Mesenchymal stem cell (in vitro differentiated cells and primary cell): ENCODE measurements around the gene RADIL.

Experiments used
- DNase-seq: peaks from one replicate; pipeline ENCODE4 v3.0.0-alpha.2; 2013
- H2AFZ ChIP-seq: one replicate; pipeline ENCODE4 v1.6.1; 2013; ENCODE audit warnings: low read depth, mild to moderate bottlenecking, control low read depth, inconsistent platforms, low read length, moderate library complexity
- H2AK5ac ChIP-seq: 2 replicates; pipeline ENCODE4 v1.6.1; 2013; ENCODE audit warnings: low read length, moderate library complexity, mild to moderate bottlenecking, inconsistent platforms; ENCODE audit not compliant: severe bottlenecking
- H2BK120ac ChIP-seq: one replicate; pipeline ENCODE4 v1.6.1; 2013; ENCODE audit warnings: low read depth, mild to moderate bottlenecking, inconsistent platforms, low read length, moderate library complexity
- H2BK12ac ChIP-seq, 2 experiments: one replicate each; pipeline ENCODE4 v1.6.1; 2013; ENCODE audit warnings: inconsistent platforms in 2 of 2, low read length in 2 of 2, mild to moderate bottlenecking in 2 of 2, moderate library complexity in 2 of 2, control low read depth in 1 of 2
- H2BK15ac ChIP-seq: one replicate; pipeline ENCODE4 v1.6.1; 2013; ENCODE audit warnings: mild to moderate bottlenecking, low read depth, inconsistent platforms; ENCODE audit not compliant: poor library complexity, severe bottlenecking
- H2BK5ac ChIP-seq: 2 replicates; pipeline ENCODE4 v1.6.1; 2013; ENCODE audit warnings: low read depth, mild to moderate bottlenecking, low read length, control low read depth, inconsistent platforms; ENCODE audit not compliant: poor library complexity, severe bottlenecking
- H3K14ac ChIP-seq, 2 experiments: one replicate each; pipeline ENCODE4 v1.6.1; 2013; ENCODE audit warnings: inconsistent platforms in 2 of 2, low read length in 2 of 2, control low read depth in 1 of 2, mild to moderate bottlenecking in 1 of 2, moderate library complexity in 1 of 2
- H3K18ac ChIP-seq, 2 experiments: one replicate each; pipeline ENCODE4 v1.6.1; 2013; ENCODE audit warnings: inconsistent platforms in 2 of 2, low read length in 2 of 2, control low read depth in 1 of 2, low read depth in 1 of 2, mild to moderate bottlenecking in 1 of 2
- H3K23ac ChIP-seq, 2 experiments: one replicate each; pipeline ENCODE4 v1.6.1; 2013; ENCODE audit warnings: inconsistent platforms in 2 of 2, low read length in 2 of 2, mild to moderate bottlenecking in 2 of 2, moderate library complexity in 2 of 2, control low read depth in 1 of 2
- H3K27ac ChIP-seq: 2 replicates; pipeline ENCODE4 v1.5.1; 2013; ENCODE audit warnings: mild to moderate bottlenecking, moderate library complexity, low read length, control low read depth, inconsistent platforms; ENCODE audit not compliant: poor library complexity, severe bottlenecking
- H3K27me3 ChIP-seq, 2 experiments: 2 replicates each; pipeline versions ENCODE4 v1.6.1 to v1.7.0; 2013; ENCODE audit warnings: low read length in 2 of 2, mild to moderate bottlenecking in 2 of 2, moderate library complexity in 2 of 2, control low read depth in 1 of 2, inconsistent platforms in 1 of 2; ENCODE audit not compliant: control insufficient read depth in 1 of 2, insufficient read depth in 1 of 2
- H3K36me3 ChIP-seq, 2 experiments: 2 replicates each; pipeline versions ENCODE4 v1.6.1 to v1.7.0; 2013; ENCODE audit warnings: low read length in 2 of 2, control low read depth in 1 of 2, inconsistent platforms in 1 of 2, low read depth in 1 of 2, mild to moderate bottlenecking in 1 of 2; ENCODE audit not compliant: insufficient read depth in 2 of 2, control insufficient read depth in 1 of 2
- H3K4ac ChIP-seq, 2 experiments: one replicate each; pipeline ENCODE4 v1.6.1; 2013; ENCODE audit warnings: inconsistent platforms in 2 of 2, low read length in 2 of 2, mild to moderate bottlenecking in 2 of 2, moderate library complexity in 2 of 2, control low read depth in 1 of 2, low read depth in 1 of 2
- H3K4me1 ChIP-seq: 2 replicates; pipeline ENCODE4 v1.6.1; 2013; ENCODE audit warnings: low read depth, low read length, control low read depth; ENCODE audit not compliant: control insufficient read depth, insufficient read depth
- H3K4me2 ChIP-seq: 2 replicates; pipeline ENCODE4 v1.6.1; 2013; ENCODE audit warnings: low read length, mild to moderate bottlenecking, inconsistent platforms; ENCODE audit not compliant: poor library complexity, severe bottlenecking
- H3K4me3 ChIP-seq, 2 experiments: 2 replicates each; pipeline versions ENCODE4 v1.5.1 to v1.7.0; 2013; ENCODE audit warnings: low read length in 2 of 2, mild to moderate bottlenecking in 2 of 2, control low read depth in 1 of 2, low read depth in 1 of 2; ENCODE audit not compliant: insufficient read depth in 1 of 2
- H3K79me1 ChIP-seq: replicated peaks from 2 replicates; pipeline ENCODE4 v1.6.1; 2013; ENCODE audit warnings: mild to moderate bottlenecking, control low read depth, low read length, inconsistent platforms; ENCODE audit not compliant: poor library complexity, severe bottlenecking
- H3K9ac ChIP-seq: 2 replicates; pipeline ENCODE4 v1.7.0; 2013; ENCODE audit warnings: mild to moderate bottlenecking, low read length, moderate library complexity
- H3K9me3 ChIP-seq: 2 replicates; pipeline ENCODE4 v1.7.0; 2013; ENCODE audit warnings: mild to moderate bottlenecking, low read length; ENCODE audit not compliant: control insufficient read depth
- H4K8ac ChIP-seq: one replicate; pipeline ENCODE4 v1.6.1; 2013; ENCODE audit warnings: inconsistent platforms, mild to moderate bottlenecking, low read length, moderate library complexity
- H4K91ac ChIP-seq: one replicate; pipeline ENCODE4 v1.6.1; 2013; ENCODE audit warnings: mild to moderate bottlenecking, low read length, inconsistent platforms
- WGBS: methylation state at CpG from one replicate; pipeline ENCODE4 v1.1.7; 2013; ENCODE audit warnings: mixed read lengths; 5-methylcytosine and 5-hydroxymethylcytosine counted together

The RADIL gene

GRCh38 chr7:4822677-4823076, 60.8 kb downstream of the RADIL start:
- no peak overlapping the region for H3K9ac ChIP-seq
- H3K9me3 ChIP-seq, result no peaks in the 10 kb centered on the region
- no peak overlapping the region for H4K91ac ChIP-seq
- H4K8ac ChIP-seq, result no peak overlapping the region
- peaks cover 1% of the 10 kb centered on the region for H3K4me1 ChIP-seq
- no peak overlapping the region for H2AFZ ChIP-seq
- H2AK5ac ChIP-seq, result no peak overlapping the region
- H3K23ac ChIP-seq, result no peak overlapping the region
- no peak overlapping the region for H3K14ac ChIP-seq
- DNase-seq, result no peak
- H2BK12ac ChIP-seq, result no peak overlapping the region
- no peak overlapping the region for H3K18ac ChIP-seq
- no peaks in the 10 kb centered on the region for H3K79me1 ChIP-seq
- peaks cover 15 to 24% of the 10 kb centered on the region in 2 experiments for H3K27me3 ChIP-seq
- H2BK5ac ChIP-seq, result no peak overlapping the region
- no peak overlapping the region for H3K27ac ChIP-seq
- no peak overlapping the region for H2BK120ac ChIP-seq
- no peak overlapping the region for H3K4ac ChIP-seq
- no peaks in the 10 kb centered on the region for H3K36me3 ChIP-seq
- WGBS, result 97% methylated on average over 9 of the region's 9 CpGs
- H3K4me2 ChIP-seq, result no peak overlapping the region
- no peak overlapping the region for H2BK15ac ChIP-seq
- H3K4me3 ChIP-seq, result no peak overlapping the region

DNA sequence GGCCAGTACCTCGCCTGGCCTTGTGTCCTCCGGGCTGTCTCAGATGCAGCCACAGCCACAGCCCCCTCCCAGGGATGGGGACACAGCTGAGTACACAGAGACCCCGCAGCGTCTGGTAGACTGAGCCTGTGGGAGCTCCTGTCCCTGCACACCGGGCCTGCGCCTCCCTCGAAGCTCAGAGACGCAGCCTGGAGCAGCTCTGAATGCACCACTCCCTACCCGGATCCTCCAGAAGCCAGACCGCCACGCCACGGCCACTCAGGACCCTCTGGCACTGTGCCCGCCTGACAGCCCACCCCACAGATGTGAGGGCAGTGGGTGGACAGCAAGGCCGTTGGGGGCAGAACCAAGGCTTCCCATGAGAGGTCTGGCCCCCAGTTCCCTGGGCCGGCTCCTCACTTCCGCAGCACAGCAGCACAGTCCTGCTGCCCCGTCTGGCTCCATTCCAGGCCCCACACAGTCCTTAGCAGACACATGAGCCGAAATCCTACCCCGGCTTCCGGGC, 62.5 kb downstream of the RADIL start:
- H3K9me3 ChIP-seq, result no peaks in the 10 kb centered on the region
- peaks cover 1% of the 10 kb centered on the region for H3K4me1 ChIP-seq
- no peak overlapping the region for H3K14ac ChIP-seq
- no peak overlapping the region for H2BK12ac ChIP-seq
- no peaks in the 10 kb centered on the region for H3K36me3 ChIP-seq
- H4K91ac ChIP-seq, result no peak overlapping the region
- no peak overlapping the region for H4K8ac ChIP-seq
- no peak overlapping the region for H3K4me2 ChIP-seq
- no peaks in the 10 kb centered on the region for H3K79me1 ChIP-seq
- no peak overlapping the region for H3K4me3 ChIP-seq
- H3K23ac ChIP-seq, result no peak overlapping the region
- no peak overlapping the region for H3K18ac ChIP-seq
- peaks cover 15 to 24% of the 10 kb centered on the region in 2 experiments for H3K27me3 ChIP-seq
- no peak overlapping the region for H3K4ac ChIP-seq
- H2BK5ac ChIP-seq, result no peak overlapping the region
- no peak overlapping the region for H3K27ac ChIP-seq
- 87% methylated on average over 20 of the region's 20 CpGs for WGBS
- no peak overlapping the region for H2BK15ac ChIP-seq
- H2AK5ac ChIP-seq, result no peak overlapping the region
- no peak for DNase-seq
- no peak overlapping the region for H2AFZ ChIP-seq
- no peak overlapping the region for H2BK120ac ChIP-seq
- H3K9ac ChIP-seq, result no peak overlapping the region

DNA sequence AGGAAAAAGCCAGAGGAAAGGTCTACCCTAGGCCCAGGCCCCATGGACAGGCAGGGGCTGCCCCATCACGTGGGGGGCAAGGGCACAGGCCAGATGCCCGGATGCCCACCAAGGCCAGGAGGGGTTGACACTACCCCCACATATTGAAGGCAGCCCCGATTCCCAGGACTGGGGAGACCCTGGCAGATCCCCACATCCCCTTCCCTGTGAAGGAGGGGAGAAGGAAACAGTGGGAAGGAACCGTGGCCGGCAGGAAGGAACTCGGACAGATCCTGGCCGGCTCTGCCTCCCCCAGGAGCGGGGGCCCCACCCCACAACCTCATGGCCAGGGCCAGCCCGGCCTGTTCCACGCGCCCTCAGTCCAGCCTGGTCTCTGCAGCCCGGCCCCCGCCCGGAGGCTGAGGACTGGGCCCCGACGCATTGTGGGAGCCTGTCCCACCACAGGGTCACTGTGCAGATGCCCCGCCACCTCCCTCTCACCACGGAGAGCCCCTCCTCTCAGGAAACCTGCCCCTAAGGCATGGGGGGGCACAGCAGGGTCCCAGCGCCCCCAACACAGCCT, 63.0 kb downstream of the RADIL start:
- H3K18ac ChIP-seq, result no peak overlapping the region
- no peak overlapping the region for H3K4me2 ChIP-seq
- no peak overlapping the region for H3K14ac ChIP-seq
- H3K27me3 ChIP-seq, result peaks cover 15 to 24% of the 10 kb centered on the region in 2 experiments
- no peaks in the 10 kb centered on the region for H3K36me3 ChIP-seq
- no peak overlapping the region for H4K8ac ChIP-seq
- no peak overlapping the region for H2BK120ac ChIP-seq
- H2AFZ ChIP-seq, result no peak overlapping the region
- H2BK5ac ChIP-seq, result no peak overlapping the region
- H2BK15ac ChIP-seq, result no peak overlapping the region
- WGBS, result 92% methylated on average over 17 of the region's 19 CpGs
- no peak overlapping the region for H3K4ac ChIP-seq
- no peak overlapping the region for H3K27ac ChIP-seq
- DNase-seq, result no peak
- H4K91ac ChIP-seq, result no peak overlapping the region
- H3K23ac ChIP-seq, result no peak overlapping the region
- H3K4me1 ChIP-seq, result peaks cover 1% of the 10 kb centered on the region
- H2BK12ac ChIP-seq, result no peak overlapping the region
- no peaks in the 10 kb centered on the region for H3K79me1 ChIP-seq
- no peak overlapping the region for H2AK5ac ChIP-seq
- H3K9me3 ChIP-seq, result no peaks in the 10 kb centered on the region
- H3K9ac ChIP-seq, result no peak overlapping the region
- H3K4me3 ChIP-seq, result no peak overlapping the region

DNA sequence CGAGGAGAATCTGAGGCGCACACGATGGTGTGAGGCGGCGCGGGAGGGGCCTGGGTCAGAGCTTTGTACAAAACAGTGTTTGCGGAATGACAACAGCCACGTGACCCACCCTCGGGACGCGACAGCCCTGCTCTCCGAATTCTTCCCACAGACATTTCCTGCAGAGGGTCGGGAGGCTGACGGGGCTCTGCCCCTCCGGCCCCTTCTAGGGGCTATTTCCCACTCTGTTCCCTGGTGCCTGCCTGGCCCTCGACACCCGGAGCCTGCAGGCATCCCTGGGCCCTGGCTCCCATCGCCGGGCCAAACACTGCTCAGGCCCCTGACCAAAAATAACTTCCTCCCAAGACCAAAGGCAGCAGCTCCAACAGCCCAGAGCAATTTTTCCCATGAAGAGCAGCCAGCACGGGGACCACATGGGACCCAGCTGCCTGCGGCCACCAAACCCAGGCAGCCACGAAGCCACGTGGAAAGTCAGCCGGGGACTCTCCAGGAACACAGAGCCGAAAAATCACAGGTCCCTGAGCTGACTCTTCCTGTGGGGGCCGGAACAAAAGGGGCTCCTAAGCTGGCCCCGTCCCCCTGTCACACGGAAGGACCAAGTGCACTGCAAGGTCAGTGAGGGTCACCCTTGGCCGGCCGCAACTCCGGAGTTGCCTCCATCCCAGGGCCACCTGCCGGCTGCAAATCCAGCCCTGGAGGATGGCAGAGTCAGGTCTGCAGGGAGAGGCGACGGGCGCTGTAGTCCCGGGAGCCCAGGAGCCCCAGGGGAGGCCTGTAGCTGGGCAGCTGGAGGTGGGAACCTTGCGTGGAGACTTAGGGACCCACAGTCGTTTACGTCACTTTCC, 63.7 kb downstream of the RADIL start:
- Histone ChIP-seq H2BK5ac (no peak overlapping the region), H4K8ac (no peak overlapping the region), H3K27me3 (peaks cover 15 to 25% of the 10 kb centered on the region in 2 experiments), H3K4me1 (peaks cover 1% of the 10 kb centered on the region), H3K36me3 (no peaks in the 10 kb centered on the region), H3K27ac (no peak overlapping the region), H2BK120ac (no peak overlapping the region), H3K18ac (no peak overlapping the region), H3K23ac (no peak overlapping the region), H3K4ac (no peak overlapping the region), H2BK15ac (no peak overlapping the region), H2BK12ac (no peak overlapping the region), H2AK5ac (no peak overlapping the region), H3K4me2 (no peak overlapping the region), H3K9ac (no peak overlapping the region), H3K14ac (no peak overlapping the region), H4K91ac (no peak overlapping the region), H2AFZ (no peak overlapping the region), H3K79me1 (no peaks in the 10 kb centered on the region), H3K9me3 (no peaks in the 10 kb centered on the region), H3K4me3 (no peak overlapping the region)
- DNase-seq, result no peak
- WGBS, result 92% methylated on average over 39 of the region's 39 CpGs
